Esophagus squamous epithelium (tissue), 4 donors: Measurements from ENCODE around the gene DHDDS.

Experiments used
- CTCF ChIP-seq, 6 experiments: fragments of 450-650 bp in 4 of 6; fragments of 200-600 bp in 2 of 6; sonication (generic) in 2 of 6; IDR thresholded peaks; one replicate each; pipeline ENCODE4 v1.5.1; 2016 to 2019; ENCODE audit warnings: antibody characterized with exemption in 6 of 6, mild to moderate bottlenecking in 4 of 6, moderate library complexity in 4 of 6
- POLR2A ChIP-seq, 4 donors: fragments of 450-650 bp; IDR thresholded peaks; one replicate each; pipeline ENCODE4 v1.6.1; 2017; ENCODE audit warnings: antibody characterized with exemption in 4 of 4, mild to moderate bottlenecking in 4 of 4, moderate library complexity in 3 of 4

GRCh38 chr1:26452459-26453183, 20.5 kb downstream of the DHDDS start:
- TF ChIP-seq POLR2A (IDR thresholded peaks at IDR 0.05) (no peak), CTCF (IDR thresholded peaks at IDR 0.05) (no peak)
